Kidney (tissue), 14 donors: Measurements from ENCODE around the gene RBMS1. TPM values are rescaled to one million over a fixed set of nuclear protein-coding genes. Genes with fewer than 3 reads are reported as not detected.
"Not testable (repeated sequence)": the region's sequence is repeated elsewhere in the genome, so short reads cannot be mapped to it uniquely, and the experiment has no call there.

Source experiments
- DNase-seq, 5 donors: peaks; one replicate each; pipeline ENCODE4 v3.0.0-alpha.2; 2013 to 2020
- FAIRE-seq: peaks from 2 replicates; lab custom pipeline; 2012; peaks lifted over from hg19 to GRCh38; lab: Jason Lieb, UNC
- H3K27ac ChIP-seq, 2 donors: one replicate each; pipeline ENCODE4 v1.7.0; 2013; ENCODE audit warnings: low read depth in 2 of 2, low read length in 2 of 2, inconsistent platforms in 1 of 2
- H3K27me3 ChIP-seq: one replicate; pipeline ENCODE4 v1.7.1; 2013; ENCODE audit warnings: low read length, inconsistent platforms; ENCODE audit not compliant: control insufficient read depth, insufficient read depth
- H3K36me3 ChIP-seq, 3 donors: one replicate each; pipeline versions ENCODE4 v1.7.0 to v1.7.1; 2013; ENCODE audit warnings: low read length in 3 of 3, control low read depth in 1 of 3, inconsistent platforms in 1 of 3; ENCODE audit not compliant: insufficient read depth in 3 of 3, control insufficient read depth in 2 of 3
- H3K4me1 ChIP-seq, 3 donors: one replicate each; pipeline versions ENCODE4 v1.7.0 to v1.7.1; 2013; ENCODE audit warnings: low read length in 3 of 3, inconsistent platforms in 1 of 3, low read depth in 1 of 3; ENCODE audit not compliant: control insufficient read depth in 2 of 3, insufficient read depth in 2 of 3
- H3K4me3 ChIP-seq, 3 donors: one replicate each; pipeline versions ENCODE4 v1.7.0 to v1.8.1; 2013; ENCODE audit warnings: low read length in 3 of 3, control low read depth in 1 of 3, inconsistent platforms in 1 of 3
- H3K9ac ChIP-seq, 3 donors: one replicate each; pipeline versions ENCODE4 v1.7.0 to v1.7.1; 2013; ENCODE audit warnings: low read length in 3 of 3, control low read depth in 1 of 3, inconsistent platforms in 1 of 3
- H3K9me3 ChIP-seq, 3 donors: one replicate each; pipeline versions ENCODE4 v1.7.0 to v1.7.1; 2013; ENCODE audit warnings: low read length in 3 of 3, control low read depth in 1 of 3, inconsistent platforms in 1 of 3; ENCODE audit not compliant: control insufficient read depth in 2 of 3, insufficient read depth in 1 of 3
- intact Hi-C: fragments of 100-400 bp; cut with DNase I; formaldehyde crosslinking; loops from one replicate; pipeline ENCODE4 v1.11.1; 2022
- polyA plus RNA-seq: library from polyadenylated mRNA; stranded (reverse); fragments of 350-450 nt; fragmentation: Illumina TruSeq; extraction: RNeasy Lipid Tissue Mini Kit (QIAGEN cat#74804); gene quantifications from one replicate; pipeline ENCODE4 v1.2.3, GENCODE V29; 2014; ENCODE audit warnings: low read depth, low replicate concordance; ENCODE audit not compliant: insufficient read depth
- total RNA-seq: library from RNA; stranded (reverse); fragmentation: NEBNext Ultra II Directional; extraction: Animal tissue kit (Norgen Biotek cat#: 25700); gene quantifications from one replicate; pipeline ENCODE4 v1.2.1, GENCODE V29; 2021
- TF ChIP-seq, protein P1 (sequence below): IDR thresholded peaks from 3 replicates; pipeline ENCODE4 v1.5.1; 2012; ENCODE audit warnings: mild to moderate bottlenecking, moderate library complexity, borderline replicate concordance; ENCODE audit not compliant: insufficient read depth; ENCODE audit errors: extremely low read depth
- donor health status: control.
- donor health status: control.
- donor health status: control.
- donor health status: control.
- donor health status: control.
- donor health status: DM: yes; HTN: yes; CAD: no.
- donor health status: Normal renal cell carcinoma (clear cell type).

RBMS1 gene
- total and polyA plus RNA-seq, 2 donors from 2014 or later = 25.6 to 94.8 TPM

GRCh38 chr2:160423126-160423525 lies 70.5 kb downstream of the RBMS1 start:
- DNase-seq = no peak
- Histone ChIP-seq H3K4me3 (no peak overlapping the region), H3K4me1 (peaks cover 0 to 15% (median 4%) of the 10 kb centered on the region in 3 donors), H3K27me3 (no peaks in the 10 kb centered on the region), H3K36me3 (no peaks in the 10 kb centered on the region), H3K9ac (no peak overlapping the region), H3K27ac (no peak overlapping the region), H3K9me3 (no peaks in the 10 kb centered on the region)
- intact Hi-C loops = no loop called here
- FAIRE-seq = no peak
- TF ChIP-seq, protein P1, sequence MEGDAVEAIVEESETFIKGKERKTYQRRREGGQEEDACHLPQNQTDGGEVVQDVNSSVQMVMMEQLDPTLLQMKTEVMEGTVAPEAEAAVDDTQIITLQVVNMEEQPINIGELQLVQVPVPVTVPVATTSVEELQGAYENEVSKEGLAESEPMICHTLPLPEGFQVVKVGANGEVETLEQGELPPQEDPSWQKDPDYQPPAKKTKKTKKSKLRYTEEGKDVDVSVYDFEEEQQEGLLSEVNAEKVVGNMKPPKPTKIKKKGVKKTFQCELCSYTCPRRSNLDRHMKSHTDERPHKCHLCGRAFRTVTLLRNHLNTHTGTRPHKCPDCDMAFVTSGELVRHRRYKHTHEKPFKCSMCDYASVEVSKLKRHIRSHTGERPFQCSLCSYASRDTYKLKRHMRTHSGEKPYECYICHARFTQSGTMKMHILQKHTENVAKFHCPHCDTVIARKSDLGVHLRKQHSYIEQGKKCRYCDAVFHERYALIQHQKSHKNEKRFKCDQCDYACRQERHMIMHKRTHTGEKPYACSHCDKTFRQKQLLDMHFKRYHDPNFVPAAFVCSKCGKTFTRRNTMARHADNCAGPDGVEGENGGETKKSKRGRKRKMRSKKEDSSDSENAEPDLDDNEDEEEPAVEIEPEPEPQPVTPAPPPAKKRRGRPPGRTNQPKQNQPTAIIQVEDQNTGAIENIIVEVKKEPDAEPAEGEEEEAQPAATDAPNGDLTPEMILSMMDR = no peak

DNA sequence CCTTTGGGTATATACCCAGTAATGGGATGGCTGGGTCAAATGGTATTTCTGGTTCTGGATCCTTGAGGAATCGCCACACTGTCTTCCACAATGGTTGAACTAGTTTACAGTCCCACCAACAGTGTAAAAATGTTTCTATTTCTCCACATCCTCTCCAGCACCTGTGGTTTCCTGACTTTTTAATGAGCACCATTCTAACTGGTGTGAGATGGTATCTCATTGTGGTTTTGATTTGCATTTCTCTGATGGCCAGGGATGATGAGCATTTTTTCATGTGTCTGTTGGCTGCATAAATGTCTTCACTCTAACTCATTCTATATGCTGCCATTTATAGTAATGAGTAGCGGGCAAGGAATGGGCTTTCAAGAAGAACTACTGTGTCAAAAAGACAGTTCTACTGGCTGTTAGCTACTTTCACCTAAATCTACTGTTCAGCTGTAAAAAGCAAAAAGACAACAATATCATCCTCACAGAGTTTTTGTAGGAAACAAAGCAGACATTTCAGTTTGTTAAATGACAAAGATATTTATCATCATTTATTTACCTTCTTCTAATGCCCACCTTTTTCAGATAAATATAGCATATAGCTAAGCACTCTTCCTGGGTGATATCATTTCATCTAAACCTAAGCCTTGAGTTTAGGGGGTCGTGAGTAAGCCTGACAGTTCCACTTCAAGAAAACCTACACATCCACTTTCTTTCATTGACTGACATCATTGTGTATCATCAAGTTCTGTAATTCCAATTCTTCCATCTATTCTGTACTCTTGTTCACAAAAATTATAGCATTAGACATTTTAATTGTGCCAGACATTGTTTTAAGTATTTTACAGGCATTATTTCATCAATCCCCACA lies 71.7 kb downstream of the RBMS1 start:
- H3K9me3 ChIP-seq, H3K27me3 ChIP-seq, DNase-seq, intact Hi-C loops, FAIRE-seq, H3K36me3 ChIP-seq, H3K27ac ChIP-seq, H3K4me3 ChIP-seq, H3K9ac ChIP-seq: not testable (repeated sequence)
- H3K4me1 ChIP-seq = peaks cover 0 to 22% (median 4%) of the 10 kb centered on the region in 3 donors

GRCh38 chr2:160420711-160421110 lies 72.9 kb downstream of the RBMS1 start:
- intact Hi-C loops = no loop called here
- TF ChIP-seq, protein P1 = no peak
- H3K4me1 ChIP-seq = peaks cover 0 to 19% (median 4%) of the 10 kb centered on the region in 3 donors
- H3K27me3 ChIP-seq = no peaks in the 10 kb centered on the region
- H3K36me3 ChIP-seq = no peaks in the 10 kb centered on the region
- no peak overlapping the region for H3K9ac ChIP-seq
- H3K27ac ChIP-seq = no peak overlapping the region
- H3K9me3 ChIP-seq = no peaks in the 10 kb centered on the region
- no peak overlapping the region for H3K4me3 ChIP-seq
- DNase-seq (no peak), FAIRE-seq (no peak)

DNA sequence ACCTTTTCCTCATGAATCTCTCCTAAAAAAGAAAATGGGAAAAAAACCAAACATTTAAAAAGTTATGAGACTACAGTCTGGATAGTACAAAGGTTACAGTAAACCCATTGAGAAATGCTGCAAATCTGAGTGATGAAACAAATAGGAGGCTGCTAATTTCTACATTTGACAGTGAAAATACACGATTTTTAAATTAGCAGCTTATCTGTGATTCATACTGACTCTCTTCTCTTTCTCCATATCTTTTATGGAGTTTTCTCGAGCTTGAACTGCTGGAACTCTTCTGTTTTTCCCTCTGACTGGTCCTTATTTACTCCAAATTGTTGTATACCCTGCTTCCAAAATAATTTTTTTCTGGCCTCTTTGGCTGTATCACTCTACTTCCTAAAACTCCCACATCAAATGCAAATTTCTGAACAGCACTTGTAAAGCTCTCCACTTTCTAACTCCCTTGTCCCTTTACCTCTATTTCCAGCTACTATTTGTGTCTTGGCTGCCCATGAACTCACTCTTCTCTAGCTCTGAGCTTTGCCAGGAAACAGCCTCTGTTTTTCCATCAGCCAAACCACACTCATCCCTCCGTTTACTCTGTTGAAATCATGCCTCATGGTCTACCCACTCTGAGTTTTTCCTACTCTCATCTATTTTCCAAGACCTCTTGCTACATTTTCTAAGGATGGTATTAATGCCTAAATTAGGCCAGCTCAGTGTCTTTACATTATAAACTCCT lies 73.7 kb downstream of the RBMS1 start:
- FAIRE-seq = no peak
- no peak overlapping the region for H3K9ac ChIP-seq
- H3K27ac ChIP-seq = no peak overlapping the region

More for the DNA sequence above, 73.7 kb downstream of the RBMS1 start:
- intact Hi-C loops = no loop called here
- TF ChIP-seq, protein P1 = no peak
- H3K36me3 ChIP-seq = no peaks in the 10 kb centered on the region
- peaks cover 0 to 12% (median 0%) of the 10 kb centered on the region in 3 donors for H3K4me1 ChIP-seq
- no peak overlapping the region for H3K4me3 ChIP-seq
- H3K9me3 ChIP-seq = no peaks in the 10 kb centered on the region
- H3K27me3 ChIP-seq = no peaks in the 10 kb centered on the region
- DNase-seq = no peak
